ENCODE results near the gene BAHCC1.

Gene BAHCC1

GRCh38 chr17:81443269-81443668 is 48.0 kb downstream of the BAHCC1 start:
- no peak for DNase-seq (ENCODE audit: low read depth)

- DNase-seq (ENCODE audit: low read depth) = no peak
Measured at GRCh38 chr17:81444610-81445339, 49.5 kb downstream of the BAHCC1 start.

- DNase-seq (ENCODE audit: low read depth) = no peak
Measured at GRCh38 chr17:81445642-81446503, 50.6 kb downstream of the BAHCC1 start.

- DNase-seq (ENCODE audit: low read depth) = no peak
Measured at GRCh38 chr17:81447331-81447933, 52.2 kb downstream of the BAHCC1 start.

GRCh38 chr17:81448442-81448841 is 53.2 kb downstream of the BAHCC1 start:
- DNase-seq (ENCODE audit: low read depth) = no peak

GRCh38 chr17:81448950-81449349 is 53.7 kb downstream of the BAHCC1 start:
- no peak for DNase-seq (ENCODE audit: low read depth)

- no peak for DNase-seq (ENCODE audit: low read depth)
Measured at GRCh38 chr17:81449351-81449750, 54.1 kb downstream of the BAHCC1 start.

- DNase-seq (ENCODE audit: low read depth) = no peak
Measured at GRCh38 chr17:81451823-81452222, 56.6 kb downstream of the BAHCC1 start.

GRCh38 chr17:81452551-81452950 is 57.3 kb downstream of the BAHCC1 start:
- no peak for DNase-seq (ENCODE audit: low read depth)

GRCh38 chr17:81453076-81453475 is 57.8 kb downstream of the BAHCC1 start:
- DNase-seq (ENCODE audit: low read depth) = no peak

GRCh38 chr17:81453712-81454111 is 58.5 kb downstream of the BAHCC1 start:
- no peak for DNase-seq (ENCODE audit: low read depth)

GRCh38 chr17:81454473-81454872 is 59.2 kb downstream of the BAHCC1 start:
- no peak for DNase-seq (ENCODE audit: low read depth)

- DNase-seq (ENCODE audit: low read depth) = no peak
Measured at GRCh38 chr17:81455387-81455786, 60.1 kb downstream of the BAHCC1 start.

GRCh38 chr17:81456091-81456490 is 60.8 kb downstream of the BAHCC1 start:
- no peak for DNase-seq (ENCODE audit: low read depth)

- DNase-seq (ENCODE audit: low read depth) = no peak
Measured at GRCh38 chr17:81456798-81457197, 61.5 kb downstream of the BAHCC1 start.

- DNase-seq (ENCODE audit: low read depth) = no peak
Measured at GRCh38 chr17:81457401-81457800, 62.1 kb downstream of the BAHCC1 start.

- no peak for DNase-seq (ENCODE audit: low read depth)
Measured at GRCh38 chr17:81457917-81458555, 62.8 kb downstream of the BAHCC1 start.

GRCh38 chr17:81458628-81459027 is 63.4 kb downstream of the BAHCC1 start:
- DNase-seq (ENCODE audit: low read depth) = no peak

- DNase-seq (ENCODE audit: low read depth) = no peak
Measured at GRCh38 chr17:81459224-81459623, 64.0 kb downstream of the BAHCC1 start.

- DNase-seq (ENCODE audit: low read depth) = no peak
Measured at GRCh38 chr17:81459864-81460263, 64.6 kb downstream of the BAHCC1 start.

GRCh38 chr17:81460856-81461460 is 65.7 kb downstream of the BAHCC1 start:
- DNase-seq (ENCODE audit: low read depth) = no peak

Measured in stimulated activated CD8-positive, alpha-beta memory T cell treated with anti-CD3 and anti-CD28 coated beads, Interleukin-7, amount 100 ng/mL, for 24 hours (primary cell).